ENCODE results near the gene S100A13. TPM values are rescaled to one million over a fixed set of nuclear protein-coding genes. Genes with fewer than 3 reads are reported as not detected.

Gene S100A13
- total and polyA plus RNA-seq, 9 of the 15 experiments (the other 6 are each of a cell fraction or from before 2014, with no cell fraction given), result 41.9 to 129 (median 58.0) TPM

GRCh38 chr1:153670859-153671627 lies 43.7 kb upstream of the S100A13 start, which contains the start of gene ILF2 (continued):
- TF ChIP-seq ZBTB11 (CRISPR knock-in tag; IDR thresholded peaks at IDR 0.05), result 0 out of 6 replicates have a peak, but pooled peaks of 1 of the 3 experiments have one; percentile 40
- TF ChIP-seq ZNF589 (CRISPR knock-in tag; IDR thresholded peaks at IDR 0.05; ENCODE audit: low read depth), result no peak
- TF ChIP-seq NR2C1 (IDR thresholded peaks at IDR 0.05), result no peak
- TF ChIP-seq NR2C1 (tag; IDR thresholded peaks at IDR 0.05), result peak; percentile 37; the same call in 1 of the 2 replicates
- peak; percentile 96 for TF ChIP-seq RBM25 (IDR thresholded peaks at IDR 0.05; ENCODE audit: low read depth, low read length, severe bottlenecking)
- TF ChIP-seq ZNF175 (CRISPR knock-in tag; IDR thresholded peaks at IDR 0.05; ENCODE audit: low read depth), result peak; percentile 2; the same call in 1 of the 2 replicates
- TF ChIP-seq ZNF384 (IDR thresholded peaks at IDR 0.05; ENCODE audit: low read depth, low read length), result peak; percentile 47; the same call in 1 of the 2 replicates
- TF ChIP-seq MEF2A (IDR thresholded peaks at IDR 0.05; ENCODE audit: control insufficient read depth, low read depth, low read length), result 0 out of 2 replicates have a peak, but pooled peaks have one; percentile 7
- no peak for TF ChIP-seq ZNF217 (CRISPR knock-in tag; IDR thresholded peaks at IDR 0.05)
- TF ChIP-seq ZC3H4 (CRISPR knock-in tag; IDR thresholded peaks at IDR 0.05; ENCODE audit: borderline replicate concordance), result no peak
- TF ChIP-seq ZNF174 (CRISPR knock-in tag; IDR thresholded peaks at IDR 0.05), result peak; percentile 71; the same call in 1 of the 2 replicates
- TF ChIP-seq SOX6 (IDR thresholded peaks at IDR 0.05), result 0 out of 2 replicates have a peak, but pooled peaks have one; percentile 51
- TF ChIP-seq POLR2B (IDR thresholded peaks at IDR 0.05; ENCODE audit: low read depth, partially characterized antibody), result peak; percentile 93
- no peak for TF ChIP-seq U2AF1 (optimal IDR thresholded peaks at IDR 0.05; ENCODE audit: low read depth, low read length)
- TF ChIP-seq RFX1 (IDR thresholded peaks at IDR 0.05), result no peak; the same call in 1 of the 2 replicates
- no peak for TF ChIP-seq ZNF696 (CRISPR knock-in tag; conservative IDR thresholded peaks at IDR 0.05)
- no peak for TF ChIP-seq AFF1 (IDR thresholded peaks at IDR 0.05; ENCODE audit: low read depth in 1 of 2, partially characterized antibody in 2 of 2)

Data from K562 (cell line).